Activated T-cell treated with anti-CD3 and anti-CD28 coated beads, Interleukin-2, amount 50 U/mL, for 48 hours (primary cell): ENCODE results near the gene BRD1.
"Not testable (repeated sequence)": the region's sequence is repeated elsewhere in the genome, so short reads cannot be mapped to it uniquely, and the experiment has no call there.

Source experiments
- DNase-seq, 2 experiments: peaks; one replicate each; pipeline ENCODE4 v3.0.0-alpha.2; 2020

BRD1 gene

DNA sequence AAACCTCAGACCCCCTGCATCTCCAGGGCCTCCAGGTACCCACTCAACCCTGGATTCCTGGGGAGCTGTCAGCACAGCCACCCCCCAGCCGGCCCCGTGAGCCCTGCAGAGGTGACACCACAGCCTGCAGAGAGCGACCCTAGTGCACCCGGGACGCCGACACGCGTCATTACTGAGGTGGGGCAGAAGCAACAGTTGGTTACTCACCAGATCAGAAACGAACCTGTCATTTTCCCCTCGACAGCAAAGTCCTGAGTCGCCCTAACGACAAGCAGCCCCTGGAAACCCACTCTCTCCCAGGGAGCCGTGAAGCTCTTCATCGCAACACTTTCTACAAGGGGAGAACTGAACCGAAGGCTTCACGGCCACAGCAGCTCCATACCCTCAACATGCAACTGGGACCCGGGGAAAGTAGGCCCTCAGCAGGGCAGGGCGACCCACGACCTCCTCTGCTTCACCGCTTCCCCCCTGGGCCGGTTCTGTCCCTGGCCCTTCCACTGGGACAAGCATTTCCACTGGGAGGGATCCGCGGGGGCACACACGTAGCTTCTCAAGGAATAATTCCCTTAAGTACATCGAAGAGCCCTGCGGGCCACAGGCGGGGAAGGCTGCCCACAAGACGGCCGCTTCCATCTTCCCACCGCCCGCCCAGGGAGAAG is 1.6 kb downstream of the BRD1 start:
- peak; percentile 78 to 82 for DNase-seq

GRCh38 chr22:49825436-49825835 is 2.2 kb downstream of the BRD1 start:
- no peak for DNase-seq

- DNase-seq = no peak
These were observed 2.7 kb downstream of the BRD1 start for GRCh38 chr22:49824936-49825335.

- no peak for DNase-seq
These were observed 3.3 kb downstream of the BRD1 start for GRCh38 chr22:49824185-49824925.

GRCh38 chr22:49823289-49824045 is 4.2 kb downstream of the BRD1 start:
- no peak for DNase-seq

- not testable (repeated sequence) for DNase-seq
These were observed 5.9 kb downstream of the BRD1 start for GRCh38 chr22:49821741-49822140.

DNA sequence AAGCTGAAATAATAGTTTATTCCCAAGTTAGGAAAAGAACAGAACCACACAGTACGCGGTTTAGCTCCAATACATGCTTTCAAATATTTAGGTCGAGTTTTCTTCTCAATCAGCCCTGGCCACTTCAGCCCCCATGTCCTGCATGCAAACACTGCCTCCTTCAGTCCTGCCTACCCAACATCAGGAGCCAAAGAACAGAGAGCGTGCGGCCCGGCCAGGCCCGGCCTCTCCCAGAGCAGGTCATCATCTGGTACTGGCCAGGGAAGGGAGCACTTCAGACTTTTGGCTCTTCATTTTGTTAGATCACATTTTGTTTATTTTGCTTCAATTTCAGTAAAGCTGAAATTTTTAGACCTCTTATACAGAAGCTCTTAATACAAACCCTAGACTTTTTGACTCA is 6.7 kb downstream of the BRD1 start:
- DNase-seq = no peak

- DNase-seq = no peak
These were observed 10.3 kb downstream of the BRD1 start for GRCh38 chr22:49817359-49817758.

- peak; percentile 36 to 46 for DNase-seq
These were observed 12.0 kb downstream of the BRD1 start for GRCh38 chr22:49815641-49816091.

- no peak for DNase-seq
These were observed 12.8 kb downstream of the BRD1 start for GRCh38 chr22:49814856-49815255.

- no peak for DNase-seq
These were observed 13.4 kb downstream of the BRD1 start for GRCh38 chr22:49814164-49814686.

- no peak for DNase-seq
These were observed 14.8 kb downstream of the BRD1 start for GRCh38 chr22:49812838-49813237.

GRCh38 chr22:49811020-49811791 is 16.5 kb downstream of the BRD1 start:
- no peak for DNase-seq

GRCh38 chr22:49810363-49811019 is 17.2 kb downstream of the BRD1 start:
- no peak for DNase-seq

DNA sequence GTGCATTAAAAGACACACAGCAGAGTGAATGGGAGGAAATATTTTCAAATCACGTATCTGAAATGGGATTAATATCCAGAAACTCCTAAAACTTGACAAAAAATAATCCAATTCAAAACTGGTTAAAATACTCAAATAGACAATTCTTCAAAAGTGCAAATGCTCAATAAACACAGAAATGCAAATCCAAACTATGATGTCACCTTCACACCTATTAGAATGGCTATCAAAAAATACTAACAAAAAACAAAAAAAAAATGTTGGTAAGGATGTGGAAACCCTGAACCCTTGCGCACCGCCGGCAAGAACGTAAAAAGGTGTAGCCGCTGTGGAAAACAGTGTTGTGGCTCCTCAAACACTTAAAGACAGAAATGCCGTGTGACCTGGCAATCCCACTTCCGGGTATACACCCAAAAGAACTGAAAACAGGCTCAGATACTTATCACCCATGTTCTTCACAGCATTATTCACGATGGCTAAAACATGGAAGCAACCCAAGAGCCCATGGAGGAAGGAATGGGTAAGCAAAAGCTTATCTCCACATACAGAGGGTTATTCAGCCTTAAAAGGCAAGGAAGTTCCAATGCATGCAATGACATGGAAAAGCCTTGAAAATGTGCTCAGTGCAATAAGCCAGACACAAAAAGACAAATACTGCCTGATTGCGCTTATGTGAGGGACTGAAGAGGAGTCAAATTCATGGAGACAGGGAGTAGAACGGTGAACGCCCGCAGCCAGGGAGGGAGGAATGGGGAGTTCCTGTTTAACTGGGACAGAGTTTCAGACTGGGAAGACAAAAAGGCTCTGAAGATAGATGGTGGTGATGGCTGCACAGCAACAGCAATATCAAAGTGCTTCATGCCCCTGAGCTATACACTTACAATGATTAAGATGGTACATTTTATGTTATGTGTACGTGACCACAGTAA is 19.6 kb downstream of the BRD1 start:
- peak in 1 of 2 experiments; percentile 42 for DNase-seq

DNA sequence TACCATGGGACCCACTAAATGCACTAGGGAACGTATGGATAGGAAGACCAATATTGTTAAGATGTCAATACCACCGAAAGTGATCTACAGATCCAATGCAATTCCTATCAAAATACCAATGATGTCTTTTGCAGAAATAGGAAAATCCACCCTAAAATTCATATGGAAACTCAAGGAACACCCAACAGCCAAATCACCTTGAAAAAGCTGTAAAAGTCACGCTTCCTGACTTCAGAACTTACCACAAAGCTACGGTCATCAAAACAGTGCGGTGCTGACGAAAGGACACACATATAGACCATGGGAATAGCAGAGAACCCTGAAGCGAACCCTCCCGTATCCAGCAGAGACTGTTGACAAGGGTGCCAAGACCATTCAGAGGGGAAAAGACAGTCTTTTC is 20.5 kb downstream of the BRD1 start:
- DNase-seq = no peak

- no peak for DNase-seq
These were observed 23.8 kb downstream of the BRD1 start for GRCh38 chr22:49803737-49804375.

DNA sequence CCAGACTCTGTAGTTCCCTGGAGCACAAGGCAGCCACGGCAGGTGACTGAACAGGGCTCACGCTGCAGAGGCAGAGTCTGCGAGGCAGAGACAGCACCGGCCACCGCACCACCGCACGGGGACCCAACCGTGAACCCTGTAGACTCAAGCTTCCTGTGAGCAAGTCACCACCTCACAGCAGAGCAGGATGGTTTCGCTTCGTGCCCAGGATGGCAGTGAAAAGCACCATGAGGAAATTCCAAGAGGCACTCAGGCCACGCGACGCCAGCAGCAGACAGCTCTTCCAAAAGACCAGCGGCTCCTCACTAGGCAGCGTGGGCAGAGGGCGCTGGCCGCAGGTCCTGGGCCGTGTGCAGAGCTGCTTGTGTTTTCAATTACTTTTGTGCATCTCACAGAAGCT is 24.5 kb downstream of the BRD1 start:
- no peak for DNase-seq

GRCh38 chr22:49801391-49802060 is 26.1 kb downstream of the BRD1 start:
- DNase-seq = no peak
